IMR-90 (cell line): ENCODE measurements around the gene ADAM12. TPM values are rescaled to one million over a fixed set of nuclear protein-coding genes. Genes with fewer than 3 reads are reported as not detected.

ENCODE experiments used
- ATAC-seq: fragments of 200-7000 bp; cut with Tn5 transposase; 2 replicates; pipeline ENCODE4 v1.9.1; 2020; ENCODE audit warnings: low read depth, mild to moderate bottlenecking, moderate library complexity
- BruUV-seq: library from RNA; stranded (reverse); fragments of 400-500 nt; replicated peaks from 2 replicates; lab custom pipeline; 2021; lab: Mats Ljungman, UMichigan
- CTCF ChIA-PET: fragments of 300-600 bp; formaldehyde crosslinking; extraction: SDS; loops from one replicate; lab custom pipeline; 2021; ENCODE audit warnings: antibody characterized with exemption; lab: Yijun Ruan, JAX
- POLR2A ChIA-PET: fragments of 300-600 bp; sonication (Branson Sonifier 250); formaldehyde crosslinking; loops from one replicate; lab custom pipeline; 2022; ENCODE audit warnings: antibody characterized with exemption; ENCODE audit not compliant: unreplicated experiment; lab: Charles Lee
- DNase-seq: peaks from one replicate; pipeline ENCODE4 v3.0.0; 2013
- H2AFZ ChIP-seq: replicated peaks from 2 replicates; pipeline ENCODE3; 2013; ENCODE audit warnings: low read length, mild to moderate bottlenecking; ENCODE audit not compliant: poor library complexity
- H2AK5ac ChIP-seq: 2 replicates; pipeline ENCODE4 v1.6.1; 2013; ENCODE audit warnings: low read depth, low read length, inconsistent platforms
- H2AK9ac ChIP-seq: replicated peaks from 2 replicates; pipeline ENCODE3; 2013; ENCODE audit warnings: mild to moderate bottlenecking, low read depth, low read length, moderate library complexity; ENCODE audit not compliant: poor library complexity
- H2BK120ac ChIP-seq: 2 replicates; pipeline ENCODE4 v1.6.1; 2013; ENCODE audit warnings: low read depth, low read length, inconsistent platforms
- H2BK15ac ChIP-seq: 3 replicates; pipeline ENCODE4 v1.6.1; 2013; ENCODE audit warnings: low read depth, low read length, inconsistent platforms
- H2BK20ac ChIP-seq: 2 replicates; pipeline ENCODE4 v1.6.1; 2013; ENCODE audit warnings: low read depth, mild to moderate bottlenecking, inconsistent platforms, low read length, moderate library complexity
- H2BK5ac ChIP-seq: 2 replicates; pipeline ENCODE4 v1.6.1; 2013; ENCODE audit warnings: mild to moderate bottlenecking, low read depth, low read length, inconsistent platforms; ENCODE audit not compliant: poor library complexity, severe bottlenecking
- H3K14ac ChIP-seq: replicated peaks from 2 replicates; pipeline ENCODE4 v1.6.1; 2013; ENCODE audit warnings: low read depth, low read length, inconsistent platforms
- H3K18ac ChIP-seq: 2 replicates; pipeline ENCODE4 v1.6.1; 2013; ENCODE audit warnings: low read depth, low read length, control low read depth
- H3K23ac ChIP-seq: 2 replicates; pipeline ENCODE4 v1.6.1; 2013; ENCODE audit warnings: low read depth, low read length, inconsistent platforms
- H3K27ac ChIP-seq: 2 replicates; pipeline ENCODE4 v1.5.1; 2013; ENCODE audit warnings: mild to moderate bottlenecking, control low read depth, low read length; ENCODE audit not compliant: insufficient read depth
- H3K27me3 ChIP-seq: 2 replicates; pipeline ENCODE4 v1.6.1; 2013; ENCODE audit warnings: low read length; ENCODE audit not compliant: control insufficient read depth, insufficient read depth
- H3K36me3 ChIP-seq: 2 replicates; pipeline ENCODE4 v1.6.1; 2013; ENCODE audit warnings: low read length, mixed read lengths; ENCODE audit not compliant: control insufficient read depth, insufficient read depth
- H3K4ac ChIP-seq: 2 replicates; pipeline ENCODE4 v1.6.1; 2013; ENCODE audit warnings: low read depth, low read length, inconsistent platforms
- H3K4me1 ChIP-seq: 2 replicates; pipeline ENCODE4 v1.6.1; 2013; ENCODE audit warnings: low read length, mixed read lengths; ENCODE audit not compliant: control insufficient read depth, insufficient read depth
- H3K4me2 ChIP-seq: 2 replicates; pipeline ENCODE4 v1.6.1; 2013; ENCODE audit warnings: low read depth, mild to moderate bottlenecking, control low read depth, low read length, moderate library complexity
- H3K4me3 ChIP-seq: 2 replicates; pipeline ENCODE4 v1.5.1; 2013; ENCODE audit warnings: low read depth, mild to moderate bottlenecking, control low read depth, low read length, moderate library complexity; ENCODE audit not compliant: insufficient read depth
- H3K56ac ChIP-seq: 2 replicates; pipeline ENCODE4 v1.6.1; 2013; ENCODE audit warnings: low read length, inconsistent platforms; ENCODE audit not compliant: insufficient read depth; ENCODE audit errors: extremely low read depth
- H3K79me1 ChIP-seq, 2 experiments: 2 replicates each; pipeline ENCODE4 v1.6.1; 2013; ENCODE audit warnings: low read length in 2 of 2, inconsistent platforms in 1 of 2, low read depth in 1 of 2
- H3K9ac ChIP-seq: 2 replicates; pipeline ENCODE4 v1.6.1; 2013; ENCODE audit warnings: low read depth, low read length, control low read depth
- H3K9me1 ChIP-seq: 2 replicates; pipeline ENCODE4 v1.6.1; 2013; ENCODE audit warnings: low read length, inconsistent platforms; ENCODE audit not compliant: insufficient read depth
- H3K9me3 ChIP-seq: 2 replicates; pipeline ENCODE4 v1.6.1; 2013; ENCODE audit warnings: low read length; ENCODE audit not compliant: control insufficient read depth, insufficient read depth
- H4K20me1 ChIP-seq: 2 replicates; pipeline ENCODE4 v1.6.1; 2013; ENCODE audit warnings: low read length, inconsistent platforms; ENCODE audit not compliant: insufficient read depth
- H4K5ac ChIP-seq: 2 replicates; pipeline ENCODE4 v1.6.1; 2013; ENCODE audit warnings: mild to moderate bottlenecking, low read depth, low read length, control low read depth
- H4K8ac ChIP-seq, 2 experiments: 2 replicates each; pipeline ENCODE4 v1.6.1; 2013; ENCODE audit warnings: low read depth in 2 of 2, low read length in 2 of 2, control low read depth in 1 of 2, inconsistent platforms in 1 of 2
- H4K91ac ChIP-seq: 2 replicates; pipeline ENCODE4 v1.6.1; 2013; ENCODE audit warnings: low read depth, low read length, inconsistent platforms; ENCODE audit not compliant: insufficient read depth
- BHLHE40 ChIP-seq: fragments of 150-350 bp; IDR thresholded peaks from 2 replicates; pipeline ENCODE4 v1.6.1; 2016; ENCODE audit warnings: mild to moderate bottlenecking, low read depth, low read length
- CEBPB ChIP-seq: IDR thresholded peaks from 2 replicates; pipeline ENCODE4 v1.6.1; 2012; ENCODE audit warnings: low read depth, low read length, improper control_type of control experiment
- CHD1 ChIP-seq: IDR thresholded peaks from 2 replicates; pipeline ENCODE4 v1.6.1; 2012; ENCODE audit warnings: low read depth, low read length, improper control_type of control experiment
- CTCF ChIP-seq: conservative IDR thresholded peaks from 2 replicates; pipeline ENCODE4 v1.5.1; 2012; ENCODE audit warnings: mild to moderate bottlenecking, low read depth, low read length, improper control_type of control experiment
- ELK1 ChIP-seq: fragments of 150-350 bp; IDR thresholded peaks from 2 replicates; pipeline ENCODE4 v1.6.1; 2016; ENCODE audit warnings: low read depth, mild to moderate bottlenecking, low read length, moderate library complexity, borderline replicate concordance
- FOS ChIP-seq: fragments of 150-350 bp; IDR thresholded peaks from 2 replicates; pipeline ENCODE4 v1.6.1; 2016; ENCODE audit warnings: low read depth, low read length
- MAFK ChIP-seq: IDR thresholded peaks from 2 replicates; pipeline ENCODE4 v1.6.1; 2012; ENCODE audit warnings: low read depth, low read length, improper control_type of control experiment
- MAZ ChIP-seq: IDR thresholded peaks from 2 replicates; pipeline ENCODE4 v1.6.1; 2012; ENCODE audit warnings: low read depth, mild to moderate bottlenecking, low read length, improper control_type of control experiment, moderate library complexity, borderline replicate concordance
- MXI1 ChIP-seq: IDR thresholded peaks from 2 replicates; pipeline ENCODE4 v1.6.1; 2012; ENCODE audit warnings: low read depth, mild to moderate bottlenecking, low read length, moderate library complexity, borderline replicate concordance
- NFE2L2 ChIP-seq: fragments of 150-350 bp; IDR thresholded peaks from 2 replicates; pipeline ENCODE4 v1.6.1; 2016; ENCODE audit warnings: low read depth, mild to moderate bottlenecking, low read length
- POLR2A ChIP-seq: IDR thresholded peaks from 2 replicates; pipeline ENCODE4 v1.6.1; 2012; ENCODE audit warnings: mild to moderate bottlenecking, low read depth, low read length
- RAD21 ChIP-seq: IDR thresholded peaks from 2 replicates; pipeline ENCODE4 v1.6.1; 2012; ENCODE audit warnings: low read length, improper control_type of control experiment
- RCOR1 ChIP-seq: IDR thresholded peaks from 2 replicates; pipeline ENCODE4 v1.6.1; 2012; ENCODE audit warnings: mild to moderate bottlenecking, low read length, improper control_type of control experiment; ENCODE audit not compliant: insufficient replicate concordance
- RFX5 ChIP-seq: IDR thresholded peaks from 2 replicates; pipeline ENCODE4 v1.8.0; 2012; ENCODE audit warnings: low read depth, mild to moderate bottlenecking, low read length, moderate library complexity
- SMC3 ChIP-seq: fragments of 150-350 bp; IDR thresholded peaks from 2 replicates; pipeline ENCODE4 v1.6.1; 2016; ENCODE audit warnings: low read depth, mild to moderate bottlenecking, antibody characterized with exemption, low read length, moderate library complexity
- USF2 ChIP-seq: fragments of 150-350 bp; IDR thresholded peaks from 2 replicates; pipeline ENCODE4 v1.6.1; 2017; ENCODE audit warnings: mild to moderate bottlenecking, antibody characterized with exemption, low read length, low read depth
- WGBS, 2 experiments: methylation state at CpG; one replicate each; pipeline versions ENCODE4 v1.1.5 to v1.1.7; 2013; ENCODE audit warnings: missing lambda C conversion rate in 2 of 2; ENCODE audit not compliant: insufficient read length in 1 of 2; ENCODE audit errors: extremely low coverage in 2 of 2; 5-methylcytosine and 5-hydroxymethylcytosine counted together
- dilution Hi-C: fragments of 300-500 bp; cut with HindIII; formaldehyde crosslinking; loops from one replicate; pipeline ENCODE4 v1.14.3; 2018; ENCODE audit warnings: low sequenced_read_pairs; ENCODE audit not compliant: unreplicated experiment
- in situ Hi-C: fragments of 300-500 bp; cut with MboI; formaldehyde crosslinking; loops from 3 replicates; pipeline ENCODE4 v1.14.3; 2019; ENCODE audit warnings: low sequenced_read_pairs, inconsistent platforms, mixed read lengths
- intact Hi-C: fragments of 100-400 bp; cut with micrococcal nuclease; formaldehyde crosslinking; loops from 2 replicates; pipeline ENCODE4 v1.10.0; 2022
- polyA plus RNA-seq, 3 experiments: library from polyadenylated mRNA; depleted of rRNA; stranded (reverse); fragments of >200 nt; gene quantifications; 2 replicates each; pipeline ENCODE4 v1.2.3, GENCODE V29; 2012; ENCODE audit warnings: low replicate concordance in 1 of 3
- total RNA-seq: library from RNA; depleted of rRNA; stranded (reverse); fragments of >200 nt; gene quantifications from 2 replicates; pipeline ENCODE4 v1.2.3, GENCODE V29; 2012

ADAM12 gene
- total and polyA plus RNA-seq, 2 of the 4 experiments (the other 2 are of a cell fraction) = 9.6 to 10.2 TPM

- no peak for TF ChIP-seq MXI1
- TF ChIP-seq RCOR1 = no peak
- TF ChIP-seq RAD21 = no peak
- no peak for TF ChIP-seq SMC3
- TF ChIP-seq FOS = no peak
- no peak for TF ChIP-seq NFE2L2
- no peak for TF ChIP-seq CTCF
- no peak for TF ChIP-seq USF2
- no peak for TF ChIP-seq POLR2A
- no peak for TF ChIP-seq RFX5
- no peak for TF ChIP-seq BHLHE40
- TF ChIP-seq CEBPB = no peak
- TF ChIP-seq CHD1 = no peak
- no peak for TF ChIP-seq MAFK
- no peak for TF ChIP-seq MAZ
- no peak for TF ChIP-seq ELK1
- dilution Hi-C loops (no loop called here), in situ Hi-C loops (no loop called here), intact Hi-C loops (no loop called here)
- DNase-seq (no peak), ATAC-seq (no peak)
- H4K20me1 ChIP-seq = no peaks in the 10 kb centered on the region
- H2BK5ac ChIP-seq = no peak overlapping the region
- H2AK9ac ChIP-seq = no peak overlapping the region
- peaks cover 3% of the 10 kb centered on the region; the same call in 1 of the 2 replicates for H3K27me3 ChIP-seq
- no peak overlapping the region for H3K56ac ChIP-seq
- no peak overlapping the region for H4K91ac ChIP-seq
- no peak overlapping the region for H2BK120ac ChIP-seq
- no peak overlapping the region for H3K23ac ChIP-seq
- no peaks in the 10 kb centered on the region for H3K36me3 ChIP-seq
- no peak overlapping the region for H3K14ac ChIP-seq
- POLR2A ChIA-PET = no interaction called here
- H3K9ac ChIP-seq = no peak overlapping the region
- no peak overlapping the region for H3K4ac ChIP-seq
- no peaks in the 10 kb centered on the region for H3K4me1 ChIP-seq
- no peak overlapping the region for H2BK20ac ChIP-seq
- no peak overlapping the region for H2AK5ac ChIP-seq
- no peak overlapping the region for H2BK15ac ChIP-seq
- no peak overlapping the region for H3K27ac ChIP-seq
- no peak overlapping the region for H3K4me3 ChIP-seq
- H3K79me1 ChIP-seq = no peaks in the 10 kb centered on the region
- no peaks in the 10 kb centered on the region for H3K9me1 ChIP-seq
- H3K18ac ChIP-seq = no peak overlapping the region
- H3K4me2 ChIP-seq = no peak overlapping the region
- H4K8ac ChIP-seq = no peak overlapping the region
- BruUV-seq = no TSS peak
- CTCF ChIA-PET = interaction anchor here (0.8 kb wide), 1 partner anchor 85 kb away, joined by 3 read pairs; no protein-coding TSS in a partner anchor
- no peak overlapping the region for H4K5ac ChIP-seq
- no CpG with 5 or more reads among the region's 6 CpGs for WGBS, 2 experiments
- H3K9me3 ChIP-seq = no peaks in the 10 kb centered on the region; the same call in 1 of the 2 replicates
- H2AFZ ChIP-seq = no peak overlapping the region
Observed at GRCh38 chr10:126075009-126075408, 313.3 kb downstream of the ADAM12 start.
